Stimulated activated CD4-positive, alpha-beta T cell treated with anti-CD3 and anti-CD28 coated beads, Interleukin-1b, Interleukin-23, amount 100 ng/mL, for 48 hours (primary cell): ENCODE results near the gene ZDHHC19.
"Not testable (repeated sequence)": the region's sequence is repeated elsewhere in the genome, so short reads cannot be mapped to it uniquely, and the experiment has no call there.

Experiments used
- DNase-seq: peaks from one replicate; pipeline ENCODE4 v3.0.0-alpha.2; 2020

The ZDHHC19 gene, protein sequence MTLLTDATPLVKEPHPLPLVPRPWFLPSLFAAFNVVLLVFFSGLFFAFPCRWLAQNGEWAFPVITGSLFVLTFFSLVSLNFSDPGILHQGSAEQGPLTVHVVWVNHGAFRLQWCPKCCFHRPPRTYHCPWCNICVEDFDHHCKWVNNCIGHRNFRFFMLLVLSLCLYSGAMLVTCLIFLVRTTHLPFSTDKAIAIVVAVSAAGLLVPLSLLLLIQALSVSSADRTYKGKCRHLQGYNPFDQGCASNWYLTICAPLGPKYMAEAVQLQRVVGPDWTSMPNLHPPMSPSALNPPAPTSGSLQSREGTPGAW

DNA sequence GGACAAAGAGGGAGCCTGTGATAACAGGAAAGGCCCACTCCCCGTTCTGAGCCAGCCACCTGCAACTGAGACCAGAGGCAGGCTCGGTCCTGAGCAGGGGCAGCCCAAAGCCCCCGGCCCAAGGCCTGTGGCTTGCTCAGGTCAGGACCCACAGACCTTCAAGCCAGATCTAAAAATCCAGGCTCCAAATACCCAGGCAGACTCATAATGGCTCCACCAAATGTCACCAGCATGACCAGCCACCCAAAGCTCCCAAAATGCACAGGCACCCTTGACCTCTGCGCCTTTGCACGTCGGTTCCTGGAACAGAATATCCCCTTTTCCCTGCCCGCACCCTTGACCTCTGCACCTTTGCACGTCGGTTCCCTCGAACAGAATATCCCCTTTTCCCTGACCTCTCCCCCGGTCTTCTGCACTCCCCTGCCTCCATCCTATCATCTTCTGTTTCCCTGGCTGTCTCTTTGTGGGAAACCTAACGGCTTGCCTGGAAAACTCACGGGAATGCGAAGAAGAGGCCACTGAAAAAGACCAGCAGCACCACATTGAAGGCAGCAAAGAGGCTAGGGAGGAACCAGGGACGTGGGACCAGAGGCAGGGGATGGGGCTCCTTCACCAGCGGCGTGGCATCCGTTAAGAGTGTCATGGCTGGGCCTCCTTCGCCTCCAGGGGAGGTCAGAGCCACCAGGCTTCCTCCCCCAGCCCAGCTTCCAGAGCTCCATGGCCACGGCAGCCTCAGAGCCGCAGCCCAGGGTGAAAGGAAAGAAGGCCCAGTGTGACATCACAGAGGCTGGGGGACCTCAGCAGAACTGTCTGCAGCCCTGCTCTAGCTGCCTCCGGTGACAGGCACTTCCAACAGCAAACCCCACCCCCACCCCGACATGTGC, at the start of gene ZDHHC19:
ZDHHC19 (minus strand) TSS at position 728 of the 884 bp plus-strand sequence; CDS start at position 643, 85 bp downstream.
- DNase-seq, result no peak

DNA sequence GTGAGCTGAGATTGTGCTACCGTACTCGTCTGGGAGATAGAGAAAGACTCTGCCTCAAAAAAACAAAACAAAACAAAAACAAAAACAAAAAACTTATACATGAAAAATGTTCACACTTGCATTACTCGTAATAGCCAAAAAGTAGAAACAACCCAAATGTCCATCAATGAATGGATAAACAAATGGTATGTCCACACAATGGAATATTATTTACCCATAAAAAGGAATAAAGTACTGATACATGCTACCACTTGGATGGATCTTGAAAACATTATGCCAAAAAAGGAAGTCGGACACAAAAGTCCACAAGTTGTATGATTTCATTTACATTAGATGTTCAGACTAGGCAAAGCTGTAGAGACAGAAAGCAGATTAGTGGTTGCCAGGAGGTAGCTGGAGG, 49.6 kb upstream of the ZDHHC19 start:
- DNase-seq, result no peak

DNA sequence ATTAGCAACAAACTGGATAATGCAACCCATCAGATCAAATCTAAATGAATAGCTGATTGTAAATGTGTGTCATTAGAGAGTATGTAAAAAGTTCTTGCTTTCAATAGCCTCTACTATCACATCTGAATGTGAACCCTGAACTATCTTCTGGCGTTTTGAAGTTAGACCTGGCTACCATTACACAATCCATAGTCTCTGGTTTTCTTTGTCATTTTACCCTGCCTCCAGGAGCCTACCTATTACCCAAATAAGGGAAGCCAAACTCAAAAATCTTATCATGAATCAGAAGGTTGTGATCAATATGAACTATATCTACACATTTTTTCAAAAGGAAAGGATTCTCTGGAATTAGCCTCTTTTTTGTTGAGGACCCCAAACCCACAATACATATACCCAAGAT, 44.6 kb upstream of the ZDHHC19 start:
- DNase-seq, result no peak

DNA sequence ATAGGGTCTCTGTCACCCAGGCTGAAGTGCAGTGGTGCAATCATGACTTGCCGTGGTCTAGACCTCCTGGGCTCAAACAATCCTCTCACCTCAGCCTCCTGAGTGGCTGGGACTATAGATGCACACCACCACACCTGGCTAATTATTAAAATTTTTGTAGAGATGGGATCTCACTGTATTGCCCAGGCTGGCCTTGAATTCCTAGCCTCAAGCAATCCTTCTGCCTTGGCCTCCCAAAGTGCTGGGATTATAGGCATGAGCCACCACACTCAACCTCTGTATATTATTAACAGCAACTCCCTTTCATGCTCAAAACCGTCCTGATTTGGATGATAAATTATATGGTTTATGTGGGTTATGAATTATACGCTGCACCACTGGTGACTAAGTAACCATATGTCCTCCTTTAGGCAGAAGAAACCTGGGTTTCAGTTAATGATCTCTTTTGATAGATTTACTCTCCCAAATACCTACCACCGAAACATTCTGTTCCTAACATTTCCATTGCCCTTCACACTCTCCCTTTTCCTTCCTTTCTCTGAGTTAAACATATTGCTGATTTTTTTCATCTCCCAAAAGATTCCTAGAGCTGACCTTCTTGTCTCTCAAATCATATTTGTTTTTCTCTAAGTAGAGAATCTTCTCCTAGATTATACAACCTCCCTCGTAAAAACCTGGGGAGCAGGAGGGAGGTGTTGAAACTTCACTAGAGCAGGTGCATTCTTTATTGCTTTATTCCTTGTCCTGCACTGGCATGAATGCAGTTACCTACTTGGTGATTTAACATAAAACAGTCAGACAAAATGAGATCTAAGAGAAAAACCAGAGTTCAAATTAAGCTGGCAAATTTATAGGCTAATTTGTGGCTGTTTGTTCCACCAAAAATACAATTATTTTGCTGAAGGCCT, 43.4 kb upstream of the ZDHHC19 start:
- no peak for DNase-seq

- no peak for DNase-seq
Measured at GRCh38 chr3:196251918-196252317, 40.7 kb upstream of the ZDHHC19 start.

- peak; percentile 24 for DNase-seq
Measured at GRCh38 chr3:196246612-196247308, 35.6 kb upstream of the ZDHHC19 start.

DNA sequence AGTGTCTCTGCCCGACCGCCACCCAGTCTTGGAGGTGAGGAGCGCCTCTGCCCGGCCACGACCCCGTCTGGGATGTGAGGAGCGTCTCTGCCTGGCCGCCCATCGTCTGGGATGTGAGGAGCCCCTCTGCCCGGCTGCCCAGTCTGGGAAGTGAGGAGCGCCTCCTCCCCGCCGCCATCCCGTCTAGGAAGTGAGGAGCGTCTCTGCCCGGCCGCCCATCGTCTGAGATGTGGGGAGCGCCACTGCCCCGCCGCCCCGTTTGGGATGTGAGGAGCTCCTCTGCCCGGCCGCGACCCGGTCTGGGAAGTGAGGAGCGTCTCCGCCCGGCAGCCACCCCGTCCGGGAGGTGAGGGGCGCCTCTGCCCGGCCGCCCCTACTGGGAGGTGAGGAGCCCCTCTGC, 33.0 kb upstream of the ZDHHC19 start:
- not testable (repeated sequence) for DNase-seq

- no peak for DNase-seq
Measured at GRCh38 chr3:196241704-196242103, 30.5 kb upstream of the ZDHHC19 start.

GRCh38 chr3:196240424-196240823, 29.2 kb upstream of the ZDHHC19 start:
- DNase-seq, result no peak

DNA sequence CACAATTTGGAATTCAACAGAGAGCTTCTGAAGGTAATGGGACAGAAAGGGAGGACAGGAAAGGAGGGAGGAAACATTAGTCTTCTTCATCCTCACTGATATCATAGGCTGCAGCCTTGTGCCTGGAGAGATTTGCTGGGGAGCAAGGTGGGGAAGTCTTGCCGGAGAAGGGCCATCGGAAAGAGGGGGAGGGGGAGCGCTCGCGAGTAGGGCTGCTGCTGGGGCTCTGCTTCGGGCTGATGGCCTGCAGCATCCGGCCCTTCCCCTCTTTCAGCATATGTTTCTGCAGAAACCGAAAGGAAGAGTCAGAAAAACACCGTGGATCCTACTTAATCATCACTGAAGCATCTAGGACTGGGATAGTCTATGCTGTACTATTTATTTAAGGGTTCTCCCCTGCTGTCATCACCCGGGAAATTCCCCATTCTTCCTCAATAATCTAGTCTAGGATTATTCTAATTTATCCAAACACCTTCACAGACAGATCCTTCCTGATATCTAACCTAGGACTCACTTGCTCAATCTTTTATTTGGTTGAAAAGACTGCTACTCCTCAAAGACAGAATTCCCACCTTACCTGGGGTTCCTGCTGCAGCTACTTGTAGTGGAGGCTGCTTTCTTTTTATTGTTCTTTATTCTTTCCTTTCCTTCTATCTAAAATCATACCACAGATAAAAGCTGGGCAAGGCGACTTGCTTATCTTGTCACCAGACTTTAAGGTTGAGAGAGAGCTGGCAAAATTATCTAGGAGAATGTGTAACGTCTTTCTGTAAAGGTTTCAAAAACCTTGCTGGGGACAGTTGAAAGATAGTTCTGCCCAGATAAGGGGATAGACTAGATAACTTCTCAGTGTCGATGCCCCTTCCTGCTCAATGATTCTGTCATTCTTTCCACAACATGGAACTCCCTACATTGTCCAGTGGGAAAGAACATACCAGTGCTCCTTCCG, 27.7 kb upstream of the ZDHHC19 start:
- DNase-seq, result no peak

DNA sequence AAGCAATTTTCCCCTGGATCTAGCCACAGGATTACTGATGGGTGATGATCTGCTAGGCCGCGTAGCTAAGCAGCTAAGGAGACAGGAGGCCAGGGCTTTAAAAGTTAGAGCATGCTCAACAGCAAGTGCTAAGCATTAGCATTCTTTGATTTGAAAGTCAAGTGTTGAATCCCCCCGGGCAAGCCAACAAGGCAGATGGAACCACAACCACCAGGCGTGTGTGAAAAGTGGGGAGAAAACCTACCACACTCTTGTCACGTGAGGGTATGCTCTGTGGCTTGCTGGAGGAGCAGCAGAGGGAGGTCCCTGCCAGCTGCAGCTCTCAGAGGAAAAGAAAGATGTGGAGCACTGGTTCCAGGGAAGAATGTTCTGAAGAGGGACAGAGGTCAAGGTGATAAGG, 26.0 kb upstream of the ZDHHC19 start:
- no peak for DNase-seq

- DNase-seq, result no peak
Measured at GRCh38 chr3:196236223-196236622, 25.0 kb upstream of the ZDHHC19 start.

GRCh38 chr3:196235452-196236122, 24.4 kb upstream of the ZDHHC19 start:
- no peak for DNase-seq

DNA sequence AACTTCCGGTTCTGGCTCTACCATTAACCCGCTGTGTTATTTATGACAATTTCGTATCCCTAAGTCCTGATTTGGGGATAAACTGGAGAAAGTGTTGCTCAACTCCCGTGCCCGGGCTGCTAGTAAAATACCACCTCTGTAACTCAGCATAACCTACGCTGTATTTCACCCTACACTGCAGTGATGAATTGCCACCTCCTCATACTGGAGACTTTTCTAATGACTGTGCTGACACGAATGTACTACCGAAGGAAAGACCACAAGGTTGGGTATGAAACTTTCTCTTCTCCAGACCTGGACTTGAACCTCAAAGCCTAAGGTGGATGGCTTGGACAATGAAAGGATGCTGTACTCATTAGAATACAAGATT, 21.7 kb upstream of the ZDHHC19 start:
- DNase-seq, result no peak

DNA sequence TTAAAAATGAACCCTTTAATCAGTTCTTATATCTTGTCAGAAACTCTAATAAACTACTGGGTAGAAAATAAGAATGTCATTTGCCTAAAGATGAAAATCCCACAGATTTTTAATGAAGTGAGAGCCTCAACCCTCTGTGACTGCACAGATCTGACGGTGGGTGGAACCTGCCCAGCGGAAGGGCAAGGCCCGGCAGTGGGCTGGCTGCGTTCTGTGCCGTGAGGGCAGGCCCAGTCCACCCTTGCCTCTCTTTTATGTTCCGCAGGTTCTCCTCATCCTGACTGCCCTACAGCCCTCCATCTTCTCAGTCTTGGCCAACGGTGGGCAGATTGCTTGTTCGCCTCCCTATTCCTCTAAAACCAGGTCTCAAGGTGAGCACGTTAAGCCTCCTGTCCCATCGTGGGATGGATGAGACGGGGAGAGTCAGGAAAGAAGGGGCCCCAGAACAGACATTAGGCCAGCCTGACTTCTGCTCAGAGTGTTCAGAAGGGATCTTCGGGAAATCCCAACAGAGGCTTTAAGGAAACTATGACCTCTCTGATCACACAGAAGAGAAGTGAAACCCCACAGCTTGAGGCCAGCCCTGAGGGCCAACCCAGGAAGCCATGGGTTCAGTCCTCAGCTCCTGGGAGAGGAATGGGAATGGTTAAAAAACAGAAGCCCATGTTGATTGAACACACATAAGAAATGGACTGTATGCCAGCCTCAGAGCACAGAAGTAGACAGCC, 21.1 kb upstream of the ZDHHC19 start:
- DNase-seq, result no peak

DNA sequence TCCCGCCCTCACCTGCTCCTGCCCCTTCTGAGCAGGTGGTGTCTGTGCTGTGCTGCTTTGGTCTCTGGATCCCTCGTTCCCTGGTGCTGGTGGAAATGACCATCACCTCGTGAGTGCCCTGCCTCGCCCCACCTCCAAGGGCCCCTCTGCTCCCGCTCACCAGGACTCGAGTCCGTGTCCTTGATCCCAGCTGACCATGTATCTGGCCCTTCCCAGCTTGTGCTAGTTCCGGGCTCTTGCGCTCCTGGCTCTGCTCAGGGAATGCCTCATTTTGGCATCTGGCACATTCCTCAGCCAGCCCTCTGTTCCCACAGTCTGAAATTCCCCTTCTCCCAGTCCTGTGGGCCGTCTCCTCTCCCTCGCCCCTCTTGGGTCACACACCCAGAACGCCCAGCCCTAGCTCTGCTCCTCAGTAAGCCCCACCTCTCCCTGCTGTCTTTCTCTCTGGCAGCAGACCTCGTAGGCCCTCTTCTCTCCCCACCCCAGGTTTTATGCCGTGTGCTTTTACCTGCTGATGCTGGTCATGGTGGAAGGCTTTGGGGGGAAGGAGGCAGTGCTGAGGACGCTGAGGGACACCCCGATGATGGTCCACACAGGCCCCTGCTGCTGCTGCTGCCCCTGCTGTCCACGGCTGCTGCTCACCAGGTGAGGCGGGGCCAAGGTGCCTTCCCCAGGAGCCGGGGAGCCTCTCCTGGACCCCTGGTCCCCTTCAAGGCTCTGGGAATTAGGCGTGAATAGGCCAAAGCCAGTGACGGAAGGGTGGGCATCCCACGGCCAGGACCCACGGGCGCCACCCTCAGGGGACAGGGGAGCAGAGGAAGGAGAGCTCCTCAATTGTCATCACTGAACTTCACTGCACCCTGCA, 16.7 kb upstream of the ZDHHC19 start:
- DNase-seq, result no peak

GRCh38 chr3:196227121-196227561, 15.9 kb upstream of the ZDHHC19 start:
- DNase-seq, result no peak

GRCh38 chr3:196225763-196226364, 14.7 kb upstream of the ZDHHC19 start:
- DNase-seq, result no peak
